DMS114 treated with DMSO at 0.1 percent for 48 hours (cell line): ENCODE data around the gene TP53I13.
"Not testable (repeated sequence)": the region's sequence is repeated elsewhere in the genome, so short reads cannot be mapped to it uniquely, and the experiment has no call there.

ENCODE experiments used
- DNase-seq: peaks from one replicate; lab custom pipeline; 2025; ENCODE audit not compliant: unreplicated experiment; lab: John Stamatoyannopoulos, UW

The TP53I13 gene, protein sequence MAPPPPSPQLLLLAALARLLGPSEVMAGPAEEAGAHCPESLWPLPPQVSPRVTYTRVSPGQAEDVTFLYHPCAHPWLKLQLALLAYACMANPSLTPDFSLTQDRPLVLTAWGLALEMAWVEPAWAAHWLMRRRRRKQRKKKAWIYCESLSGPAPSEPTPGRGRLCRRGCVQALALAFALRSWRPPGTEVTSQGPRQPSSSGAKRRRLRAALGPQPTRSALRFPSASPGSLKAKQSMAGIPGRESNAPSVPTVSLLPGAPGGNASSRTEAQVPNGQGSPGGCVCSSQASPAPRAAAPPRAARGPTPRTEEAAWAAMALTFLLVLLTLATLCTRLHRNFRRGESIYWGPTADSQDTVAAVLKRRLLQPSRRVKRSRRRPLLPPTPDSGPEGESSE

GRCh38 chr17:29568331-29569244 lies at the start of gene TP53I13:
TSS of gene TP53I13 (plus strand) at chr17:29568701. CDS start at chr17:29568759, 58 bp downstream.
- peak; percentile 61 for DNase-seq

GRCh38 chr17:29524692-29525091 lies 43.8 kb upstream of the TP53I13 start:
- DNase-seq, result no peak

GRCh38 chr17:29526322-29526721 lies 42.2 kb upstream of the TP53I13 start:
- no peak for DNase-seq

DNA sequence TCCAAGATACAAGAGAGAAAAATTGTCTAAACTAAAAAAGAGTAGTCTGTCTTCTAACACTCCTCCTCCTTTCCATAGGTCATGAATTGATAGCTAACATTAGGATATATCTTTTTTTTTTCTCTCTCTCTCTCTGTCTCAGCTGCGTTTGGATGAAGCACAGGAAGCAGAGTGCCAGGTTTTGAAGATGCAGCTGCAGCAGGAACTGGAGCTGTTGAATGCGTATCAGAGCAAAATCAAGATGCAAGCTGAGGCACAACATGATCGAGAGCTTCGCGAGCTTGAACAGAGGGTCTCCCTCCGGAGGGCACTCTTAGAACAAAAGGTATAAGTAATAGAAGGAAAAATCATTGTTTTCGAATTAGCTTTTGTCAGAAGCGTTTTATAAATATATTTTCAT lies 34.5 kb upstream of the TP53I13 start:
- DNase-seq, result no peak

DNA sequence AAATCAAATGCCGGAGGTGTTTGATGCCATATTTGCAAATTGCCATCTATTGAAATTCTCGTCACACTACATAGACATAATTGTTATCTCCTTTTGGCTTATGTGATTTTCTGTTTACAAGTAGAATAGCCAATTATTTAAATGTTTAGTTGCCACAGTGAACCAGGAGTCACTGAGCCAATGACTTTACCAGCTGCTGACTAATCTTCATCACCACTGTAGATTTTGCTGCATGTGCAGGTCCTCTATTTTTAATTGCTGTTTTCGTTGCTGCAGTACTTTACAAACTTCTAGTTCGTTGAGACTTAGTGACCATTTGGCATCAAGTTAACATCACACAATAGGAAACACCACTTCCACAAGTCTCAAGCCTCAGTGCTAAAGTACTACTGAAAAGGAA lies 24.4 kb upstream of the TP53I13 start:
- no peak for DNase-seq

DNA sequence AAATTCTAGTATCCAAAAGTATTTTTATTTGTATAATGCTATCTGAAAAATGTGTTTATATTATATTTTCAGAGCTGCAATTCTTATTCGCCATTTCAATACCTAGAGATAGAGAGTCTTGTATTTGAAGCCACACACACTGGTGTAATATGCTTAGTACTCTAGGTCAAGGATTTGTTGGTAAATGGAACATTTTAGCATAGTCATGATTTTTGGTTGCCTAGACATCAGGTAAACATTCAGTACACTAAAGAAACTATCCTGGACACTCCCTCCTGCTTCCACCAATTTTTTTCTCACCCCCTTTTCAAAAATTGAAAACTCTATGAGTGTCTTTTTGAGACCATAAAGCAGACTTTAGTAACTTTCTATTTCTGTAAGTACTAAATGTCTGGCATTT lies 22.4 kb upstream of the TP53I13 start:
- DNase-seq, result no peak

DNA sequence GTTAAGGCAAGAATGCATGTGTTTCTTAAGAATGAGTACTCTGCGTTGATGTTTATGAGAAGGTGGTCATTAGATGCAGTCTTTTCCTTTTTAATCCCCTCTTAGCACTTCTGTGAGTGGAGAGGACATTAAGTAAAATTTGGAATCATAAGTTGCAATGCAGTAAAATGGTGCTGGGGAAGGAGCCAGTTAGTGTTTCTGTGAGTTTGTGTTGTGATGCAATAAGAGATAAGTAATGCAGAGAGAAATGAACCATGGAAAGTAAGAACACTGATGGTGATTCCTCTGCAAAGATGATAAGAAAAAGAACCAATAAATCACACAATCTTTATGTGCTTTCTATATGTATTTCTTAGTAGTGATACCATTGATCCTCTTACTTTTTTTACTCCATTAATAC lies 21.7 kb upstream of the TP53I13 start:
- DNase-seq, result no peak

GRCh38 chr17:29549177-29549923 lies 19.2 kb upstream of the TP53I13 start:
- DNase-seq, result no peak

- no peak for DNase-seq
Observed at GRCh38 chr17:29555840-29556239, 12.7 kb upstream of the TP53I13 start.

DNA sequence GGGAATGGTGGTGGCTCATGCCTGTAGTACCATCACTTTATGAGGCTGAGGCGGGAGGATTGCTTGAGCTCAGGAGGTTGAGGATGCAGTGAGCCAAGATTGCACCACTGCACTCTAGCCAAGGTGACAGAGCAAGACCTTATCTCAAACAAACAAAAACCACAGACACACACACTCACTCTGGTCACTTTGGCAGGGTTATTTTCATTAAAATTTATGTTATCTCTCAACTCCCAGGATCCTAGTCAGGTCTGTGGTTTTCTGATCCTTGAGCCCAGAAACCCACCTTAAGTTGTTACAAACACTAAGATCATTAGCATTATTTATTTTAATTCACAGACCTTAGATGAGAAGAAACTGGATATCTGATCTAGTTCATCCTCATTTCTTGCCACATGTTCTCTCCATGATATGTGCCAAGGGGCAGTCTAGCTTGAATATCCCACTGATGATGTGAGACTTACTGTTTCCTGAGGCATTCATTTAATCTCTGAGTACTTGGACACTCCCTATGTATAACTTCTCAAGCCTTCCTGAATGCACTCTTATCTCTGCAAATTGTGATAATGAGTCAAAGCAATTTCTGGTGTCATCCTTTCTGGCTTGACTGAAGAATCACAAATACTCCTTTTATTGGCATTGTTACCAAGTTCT lies 11.3 kb upstream of the TP53I13 start:
- DNase-seq, result no peak

DNA sequence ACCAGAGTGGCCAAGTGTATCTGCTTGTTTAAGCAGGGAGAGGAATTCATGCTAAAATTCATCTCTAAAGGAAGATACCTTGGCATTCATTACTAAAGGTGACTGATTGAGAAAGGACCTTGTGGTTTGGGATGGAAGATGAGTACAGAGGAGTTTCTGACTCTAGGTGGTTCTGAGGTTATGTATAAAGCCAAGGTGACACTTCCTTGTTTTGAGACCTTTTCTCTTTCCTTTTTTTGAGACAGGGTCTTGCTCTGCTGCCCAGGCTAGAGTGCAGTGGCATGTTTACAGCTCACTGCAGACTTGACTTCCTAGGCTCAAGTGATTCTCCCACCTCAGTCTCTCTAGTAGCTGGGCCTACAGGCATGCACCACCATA lies 10.8 kb upstream of the TP53I13 start:
- DNase-seq, result no peak

DNA sequence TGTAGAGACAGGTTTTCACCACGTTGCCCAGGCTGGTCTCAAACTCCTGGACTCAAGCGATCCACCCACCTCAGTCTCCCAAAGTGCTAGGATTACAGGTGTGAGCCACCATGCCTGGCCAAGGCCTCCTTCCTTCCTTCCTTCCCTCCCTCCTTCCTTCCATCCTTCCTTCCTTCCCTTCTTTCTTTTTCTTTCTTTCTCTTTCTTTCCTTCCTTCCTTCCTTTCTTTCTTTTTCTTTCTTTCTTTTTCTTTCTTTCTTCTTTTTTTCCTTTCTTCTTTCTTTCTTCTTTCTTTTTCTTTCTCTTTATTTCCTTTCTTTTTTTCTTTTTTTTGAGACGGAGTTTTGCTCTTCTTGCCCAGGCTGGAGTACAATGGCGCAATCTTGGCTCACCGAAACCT lies 10.4 kb upstream of the TP53I13 start:
- not testable (repeated sequence) for DNase-seq

DNA sequence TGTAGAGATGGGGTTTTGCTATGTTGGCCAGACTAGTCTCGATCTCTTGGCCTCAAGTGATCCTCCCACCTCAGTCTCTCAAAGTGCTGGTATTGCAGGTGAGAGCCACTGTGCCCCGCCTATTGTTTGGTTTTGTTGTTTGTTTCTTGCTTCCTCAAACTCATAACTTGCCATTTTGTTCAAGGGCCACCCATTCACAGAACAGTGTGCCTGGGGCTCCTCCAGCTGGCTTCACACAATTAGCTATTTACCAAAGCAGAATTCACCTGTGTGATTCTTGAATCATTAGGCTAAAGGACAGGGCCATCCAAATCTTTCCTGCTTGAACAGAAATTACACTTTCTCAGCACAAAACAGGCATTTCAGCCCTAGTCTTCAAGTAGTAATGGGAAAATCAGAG lies 8.9 kb upstream of the TP53I13 start:
- no peak for DNase-seq

DNA sequence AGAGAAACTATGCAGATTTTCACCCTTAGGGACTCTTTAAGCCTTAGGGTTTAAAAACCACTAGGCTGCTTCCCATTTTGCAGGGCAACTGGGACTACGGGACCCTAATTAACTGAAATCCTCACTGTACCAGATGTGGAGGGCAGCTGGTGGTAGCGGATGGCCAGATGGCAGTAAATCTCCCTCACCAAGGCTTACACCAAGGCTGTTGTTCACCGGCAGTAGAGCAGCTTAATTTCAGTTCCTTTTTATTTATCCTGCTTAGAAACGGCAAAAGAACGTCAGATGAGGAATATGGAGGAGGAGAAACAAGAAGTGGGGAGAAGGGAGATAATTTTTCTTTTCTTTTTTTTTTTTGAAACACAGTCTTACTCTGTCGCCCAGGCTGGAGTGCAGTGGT lies 8.2 kb upstream of the TP53I13 start:
- DNase-seq, result no peak

- DNase-seq, result no peak
Observed at GRCh38 chr17:29561554-29562517, 6.7 kb upstream of the TP53I13 start.

- DNase-seq, result no peak
Observed at GRCh38 chr17:29562615-29563014, 5.9 kb upstream of the TP53I13 start.

- DNase-seq, result no peak
Observed at GRCh38 chr17:29563816-29564215, 4.7 kb upstream of the TP53I13 start.

- DNase-seq, result no peak
Observed at GRCh38 chr17:29565643-29566472, 2.6 kb upstream of the TP53I13 start.
